GM18868 (cell line): ENCODE results near the gene SPAG8.

Source experiments
- ATAC-seq: cut with Tn5 transposase; IDR thresholded peaks from one replicate; pipeline ENCODE4 v1.9.1; 2021; ENCODE audit warnings: mild to moderate bottlenecking, moderate library complexity; ENCODE audit not compliant: unreplicated experiment

The SPAG8 gene

GRCh38 chr9:35839926-35840325 is 27.9 kb upstream of the SPAG8 start:
- no peak for ATAC-seq

GRCh38 chr9:35836595-35836994 is 24.5 kb upstream of the SPAG8 start:
- ATAC-seq, result no peak

- no peak for ATAC-seq
These were observed 23.7 kb upstream of the SPAG8 start for GRCh38 chr9:35835766-35836165.

GRCh38 chr9:35835216-35835632 is 23.2 kb upstream of the SPAG8 start:
- ATAC-seq, result no peak

DNA sequence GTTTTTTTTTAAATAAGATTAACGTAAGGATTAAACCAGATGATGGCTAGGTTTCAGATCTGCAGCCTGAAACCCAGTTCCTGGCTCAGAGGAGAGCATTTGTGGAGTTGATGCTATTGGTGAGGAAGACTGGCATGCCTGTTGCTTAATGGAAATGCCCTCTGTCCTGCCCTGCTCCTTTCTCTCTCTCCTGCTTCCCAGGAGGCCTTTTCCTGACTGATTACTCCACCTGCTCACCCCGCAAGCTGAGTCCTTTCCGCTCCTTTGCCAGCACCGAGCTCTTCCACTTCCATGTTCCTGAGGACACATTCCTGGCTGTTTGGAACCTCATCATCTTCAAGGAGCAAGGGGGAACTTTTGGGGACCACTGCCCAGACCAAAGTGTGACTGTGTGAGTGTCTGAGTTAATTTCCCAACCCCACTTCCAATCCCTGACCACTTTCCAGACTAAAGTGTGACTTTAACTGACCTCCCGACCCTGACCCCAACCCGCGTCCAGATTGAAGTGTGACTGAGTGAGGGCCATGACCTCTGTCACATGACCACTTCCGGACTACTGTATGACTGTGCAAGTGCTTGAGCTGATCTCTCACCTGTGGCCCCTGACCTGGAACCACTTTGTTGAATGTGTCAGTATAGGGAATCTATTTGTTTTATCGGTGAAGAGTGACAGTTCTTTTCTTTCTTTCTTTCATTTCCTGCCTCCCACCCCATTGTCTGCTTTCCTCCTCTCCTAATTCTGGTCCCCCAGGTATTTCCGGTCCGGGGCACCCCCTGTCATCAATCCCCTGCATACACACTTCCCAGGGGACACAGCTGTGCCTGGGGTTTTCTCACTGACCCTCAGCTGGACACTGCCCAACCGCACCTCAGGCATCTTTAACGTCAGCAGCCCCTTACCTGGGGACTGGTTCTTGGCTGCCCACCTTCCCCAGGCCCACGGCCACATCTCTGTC is 22.5 kb upstream of the SPAG8 start:
- no peak for ATAC-seq

GRCh38 chr9:35832814-35833213 is 20.8 kb upstream of the SPAG8 start:
- ATAC-seq, result no peak

DNA sequence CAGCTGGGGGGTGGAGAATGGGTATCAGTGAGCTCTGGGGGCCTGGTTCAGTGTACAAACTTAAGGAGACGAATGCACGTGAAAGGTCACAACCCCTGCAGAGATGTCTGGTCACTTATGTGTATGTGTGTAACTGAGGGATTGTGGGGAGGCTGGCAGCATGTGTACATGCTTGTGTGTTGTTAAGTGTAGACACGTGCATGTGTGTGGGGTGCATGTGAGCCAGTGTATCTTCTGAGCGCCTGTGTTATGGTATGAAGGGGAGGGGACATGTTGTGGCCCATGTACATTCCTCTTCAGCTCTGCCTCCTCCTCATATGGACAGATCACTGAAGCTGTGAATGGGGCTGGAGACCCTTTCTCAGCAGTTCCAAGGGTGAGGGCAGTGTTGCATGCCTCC is 19.0 kb upstream of the SPAG8 start:
- no peak for ATAC-seq

GRCh38 chr9:35829764-35830096 is 17.7 kb upstream of the SPAG8 start:
- ATAC-seq, result no peak

DNA sequence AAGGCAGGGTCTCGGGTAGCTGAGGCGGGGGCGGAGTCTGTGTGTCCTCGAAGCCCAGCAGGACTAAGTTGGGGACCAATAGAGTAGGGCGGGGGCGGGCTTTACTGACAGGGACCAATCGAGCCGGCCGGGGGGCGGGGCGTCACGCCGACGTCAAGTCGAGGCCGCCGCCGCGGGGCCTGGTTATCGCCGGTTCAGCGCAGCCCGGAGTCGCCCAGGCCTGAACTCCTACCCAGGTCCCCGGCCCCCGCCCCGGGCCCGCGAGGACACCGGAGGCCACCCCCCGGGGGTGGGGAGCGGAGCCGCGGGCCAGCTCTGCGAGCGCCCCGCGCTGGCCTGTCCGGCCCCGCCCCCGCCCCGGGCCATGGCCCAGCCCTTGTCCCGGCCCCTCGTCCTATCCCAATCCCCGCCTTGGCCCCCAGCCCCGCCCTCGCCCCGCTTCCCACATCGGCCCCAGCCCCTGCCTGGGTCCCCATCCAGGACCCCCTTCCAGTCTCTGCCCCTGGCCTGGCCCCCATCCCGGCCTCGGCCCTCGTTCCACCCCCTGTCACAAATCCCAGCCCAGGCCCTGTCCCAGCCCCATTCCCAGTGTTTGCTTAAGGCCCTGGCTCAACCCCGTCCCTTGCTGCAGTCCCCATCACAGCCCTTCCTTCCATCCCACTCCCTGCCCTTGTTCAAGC is 17.2 kb upstream of the SPAG8 start, which contains the start of gene TMEM8B:
Gene TMEM8B, plus strand, starts transcription at position 145 of the 680 bp plus-strand sequence. Its CDS starts 220 bp downstream, at position 365.
- ATAC-seq, result peak; percentile 74

DNA sequence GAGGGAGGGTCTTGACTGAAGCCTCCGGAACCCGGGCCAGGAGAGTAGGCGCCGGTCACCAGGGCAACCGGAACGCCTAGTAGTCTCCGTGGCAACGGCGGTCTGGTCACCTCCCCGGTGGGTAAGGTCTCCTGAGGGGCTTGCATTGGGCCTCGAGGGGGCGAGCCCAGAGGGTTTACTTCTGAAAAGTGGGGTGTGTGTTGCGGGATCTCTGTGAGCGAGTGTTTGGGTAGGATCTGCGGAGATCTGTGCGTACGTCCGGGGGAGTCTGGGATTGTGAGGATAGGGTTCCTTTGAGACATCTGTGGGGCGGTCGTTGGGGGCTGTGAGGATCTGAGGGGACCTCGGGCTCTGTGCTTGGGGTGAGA is 16.6 kb upstream of the SPAG8 start, which contains the start of gene FAM221B:
Gene FAM221B, minus strand, starts transcription at position 17 of the 368 bp plus-strand sequence. CDS start 2,571 bp downstream, outside the sequence.
- no peak for ATAC-seq

- no peak for ATAC-seq
These were observed 15.4 kb upstream of the SPAG8 start for GRCh38 chr9:35827486-35827885.

DNA sequence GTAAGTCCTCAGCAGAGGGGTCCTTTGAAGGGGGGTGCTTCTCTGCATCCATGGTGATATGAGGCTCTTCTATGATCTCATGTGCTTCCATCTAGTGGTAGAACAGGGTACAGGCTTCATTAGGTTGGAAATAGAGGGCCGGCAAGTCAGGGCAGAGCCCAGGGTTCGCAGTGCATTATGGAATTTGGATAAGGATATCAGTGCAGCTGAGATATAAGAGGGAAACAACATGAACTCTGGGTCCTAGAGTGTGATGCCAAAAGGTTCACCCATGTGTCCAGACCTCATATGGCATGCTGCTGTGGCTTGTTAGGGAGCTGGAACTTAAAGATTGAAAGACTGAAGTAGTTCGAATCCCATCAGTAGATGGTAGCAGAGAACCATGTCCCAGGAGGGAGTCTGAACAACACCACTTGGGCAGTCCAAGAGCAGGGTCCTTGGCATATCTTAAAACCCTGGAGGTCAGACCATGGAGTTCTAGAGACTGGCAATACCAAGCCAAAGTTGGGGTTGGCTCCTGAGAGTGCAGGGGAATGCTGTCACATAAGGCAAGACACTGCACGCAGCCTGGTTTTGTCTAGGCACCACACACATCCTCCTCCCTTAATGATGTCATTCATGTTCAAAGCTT is 14.1 kb upstream of the SPAG8 start:
- ATAC-seq, result peak; percentile 52

GRCh38 chr9:35822926-35823325 is 10.9 kb upstream of the SPAG8 start:
- ATAC-seq, result no peak

GRCh38 chr9:35820076-35820475 is 8.0 kb upstream of the SPAG8 start:
- no peak for ATAC-seq

- no peak for ATAC-seq
These were observed 6.3 kb upstream of the SPAG8 start for GRCh38 chr9:35818341-35818740.

DNA sequence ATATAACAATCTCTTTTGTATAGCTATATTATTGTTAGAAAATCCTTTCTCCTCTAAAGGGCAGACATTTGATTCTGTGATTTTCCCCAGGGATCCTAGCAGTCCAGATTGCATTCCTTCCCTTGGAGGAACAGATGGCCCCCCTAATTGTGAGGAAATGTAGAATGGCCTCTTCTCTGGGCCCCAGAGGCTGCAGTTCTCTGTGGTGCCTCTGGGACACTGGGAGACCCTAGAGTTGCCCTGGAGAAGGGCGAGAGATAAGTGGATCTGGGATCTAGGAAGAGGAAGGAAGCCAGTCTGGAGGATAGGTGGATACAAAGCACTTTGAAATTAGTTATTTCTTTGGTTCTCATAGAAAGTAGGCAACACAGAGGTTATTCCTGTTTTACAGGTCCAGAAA is 4.6 kb upstream of the SPAG8 start:
- no peak for ATAC-seq

DNA sequence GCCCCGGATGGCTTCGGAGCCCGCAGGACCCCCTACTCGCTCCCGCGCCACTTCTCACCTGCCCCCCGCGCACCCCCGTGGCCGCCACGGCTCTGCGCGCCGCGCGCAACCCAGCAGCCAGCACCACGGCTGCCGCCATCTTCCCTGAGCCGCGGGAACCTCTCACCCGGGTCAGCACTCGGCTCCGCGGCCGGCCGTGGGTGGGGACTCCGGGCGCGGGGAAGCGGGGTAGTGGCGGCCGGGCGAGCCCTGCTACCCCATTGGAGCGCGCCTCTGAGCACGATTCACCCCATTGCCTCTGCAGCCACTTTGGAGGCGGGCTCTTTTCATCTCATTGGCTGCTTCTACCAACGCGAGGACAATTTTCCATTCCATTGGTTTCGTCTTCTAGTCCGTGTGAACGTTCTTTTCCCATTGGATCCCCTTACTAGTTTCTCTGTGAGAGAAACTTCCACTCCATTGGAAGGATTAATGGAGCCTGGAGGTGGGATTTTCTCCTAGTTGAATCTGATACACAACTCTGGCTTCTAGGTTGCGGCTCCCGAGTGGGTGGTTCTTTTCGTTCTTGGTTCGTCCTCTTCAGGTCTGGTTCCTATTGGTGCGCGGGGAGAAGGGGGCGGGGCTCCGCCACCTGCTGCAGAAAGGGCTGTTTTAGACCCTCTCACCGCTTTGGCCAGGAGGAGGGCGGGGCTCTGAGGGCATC is 2.9 kb upstream of the SPAG8 start, which contains the start of gene HINT2:
Gene HINT2, minus strand, starts transcription at position 202 of the 703 bp plus-strand sequence. Its CDS starts 63 bp downstream, at position 139.
- ATAC-seq, result peak; percentile 68

DNA sequence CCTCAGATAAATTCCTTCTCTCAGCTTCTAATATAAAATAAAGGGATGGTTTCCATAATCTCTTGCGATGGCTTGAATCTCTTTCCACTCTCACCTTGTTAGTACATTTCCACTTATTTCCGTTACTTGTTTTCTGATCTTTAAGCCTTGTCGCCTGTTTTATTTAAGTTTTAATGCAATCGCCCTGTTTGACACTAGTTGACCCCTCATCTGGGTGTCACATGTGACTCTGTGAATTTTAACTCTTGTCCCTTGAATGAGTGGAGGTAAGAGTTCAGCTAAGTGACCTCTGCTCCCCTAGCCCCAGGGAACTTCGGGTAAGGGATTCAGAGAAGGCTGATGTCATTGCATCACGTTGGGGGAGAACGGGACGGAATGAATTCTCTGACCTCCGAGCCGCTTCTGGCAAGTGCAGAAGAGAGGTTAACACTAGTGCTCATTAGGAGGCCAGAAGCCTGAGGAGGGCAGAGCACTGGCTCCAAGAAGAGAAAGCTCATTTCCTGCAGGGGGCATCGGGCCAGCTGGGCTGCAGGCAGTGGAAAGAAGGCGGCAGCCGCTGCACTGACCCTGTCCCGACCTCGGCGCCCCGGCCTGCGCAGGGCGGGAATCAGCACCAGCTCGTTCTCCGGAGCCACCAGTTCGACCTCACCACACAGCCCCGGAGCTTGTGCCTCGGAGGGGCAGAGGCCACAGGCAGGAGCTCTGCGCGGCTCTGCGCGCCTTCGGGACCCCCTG is 2.2 kb upstream of the SPAG8 start:
- peak; percentile 10 for ATAC-seq

DNA sequence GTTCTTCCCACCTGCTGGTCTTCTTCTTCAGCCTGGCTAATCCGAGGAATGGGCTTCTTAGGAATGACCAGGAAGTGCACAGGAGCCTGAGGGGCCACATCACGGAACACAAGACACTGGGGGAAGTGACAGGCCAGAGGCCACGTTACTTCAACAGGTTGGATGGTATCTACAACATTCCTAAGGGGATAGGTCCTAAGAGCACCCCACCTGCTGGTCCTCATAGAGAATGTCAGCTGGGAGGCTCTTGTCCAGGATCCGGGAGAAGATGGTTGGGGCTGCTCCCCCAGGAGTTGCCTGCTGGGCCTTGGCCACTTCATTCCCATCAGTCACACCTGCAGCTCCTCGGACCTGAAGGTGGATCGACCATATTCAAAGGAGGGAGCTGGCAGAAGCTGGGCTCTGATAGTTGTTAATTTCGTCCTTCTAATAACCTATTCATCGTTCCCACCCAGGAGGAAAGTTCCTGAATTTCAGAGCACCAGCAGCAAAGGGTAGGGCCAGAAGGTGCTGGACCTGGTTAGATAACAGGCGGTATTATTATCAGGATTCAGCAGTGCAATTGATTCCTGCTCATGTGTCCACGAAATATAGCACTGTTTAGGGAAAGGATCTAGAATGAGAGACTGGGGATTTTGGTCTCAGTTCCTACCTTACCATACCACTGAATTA is 1.5 kb upstream of the SPAG8 start:
- no peak for ATAC-seq
